ENCODE data around the gene GPATCH2.
A peak's percentile ranks its signal among the peaks of the same experiment; 100 is the strongest.
"Not testable (repeated sequence)": the region's sequence is repeated elsewhere in the genome, so short reads cannot be mapped to it uniquely, and the experiment has no call there.

The GPATCH2 gene

GRCh38 chr1:217525773-217526490, 105.0 kb downstream of the GPATCH2 start:
- DNase-seq (ENCODE audit: low read depth in 2 of 2), result no peak

- DNase-seq (ENCODE audit: low read depth in 2 of 2), result no peak
These were observed 105.9 kb downstream of the GPATCH2 start for GRCh38 chr1:217524787-217525520.

- not testable (repeated sequence) for DNase-seq (ENCODE audit: low read depth in 2 of 2)
These were observed 107.0 kb downstream of the GPATCH2 start for GRCh38 chr1:217523921-217524320.

GRCh38 chr1:217522277-217522676, 108.6 kb downstream of the GPATCH2 start:
- no peak for DNase-seq (ENCODE audit: low read depth in 2 of 2)

GRCh38 chr1:217521317-217521716, 109.6 kb downstream of the GPATCH2 start:
- no peak for DNase-seq (ENCODE audit: low read depth in 2 of 2)

GRCh38 chr1:217506878-217507277, 124.0 kb downstream of the GPATCH2 start:
- no peak for DNase-seq (ENCODE audit: low read depth in 2 of 2)

GRCh38 chr1:217498209-217498608, 132.7 kb downstream of the GPATCH2 start:
- DNase-seq (ENCODE audit: low read depth in 2 of 2), result no peak

GRCh38 chr1:217495249-217495648, 135.6 kb downstream of the GPATCH2 start:
- no peak for DNase-seq (ENCODE audit: low read depth in 2 of 2)

- DNase-seq (ENCODE audit: low read depth in 2 of 2), result no peak
These were observed 136.1 kb downstream of the GPATCH2 start for GRCh38 chr1:217494767-217495166.

GRCh38 chr1:217493290-217493689, 137.6 kb downstream of the GPATCH2 start:
- no peak for DNase-seq (ENCODE audit: low read depth in 2 of 2)

- no peak for DNase-seq (ENCODE audit: low read depth in 2 of 2)
These were observed 146.0 kb downstream of the GPATCH2 start for GRCh38 chr1:217484871-217485270.

- peak in 1 of 2 donors; percentile 3 for DNase-seq (ENCODE audit: low read depth in 2 of 2)
These were observed 148.4 kb downstream of the GPATCH2 start for GRCh38 chr1:217482356-217483102.

- no peak for DNase-seq (ENCODE audit: low read depth in 2 of 2)
These were observed 152.4 kb downstream of the GPATCH2 start for GRCh38 chr1:217478450-217478849.

- no peak for DNase-seq (ENCODE audit: low read depth in 2 of 2)
These were observed 158.0 kb downstream of the GPATCH2 start for GRCh38 chr1:217472915-217473314.

- DNase-seq (ENCODE audit: low read depth in 2 of 2), result no peak
These were observed 159.5 kb downstream of the GPATCH2 start for GRCh38 chr1:217471403-217471802.

GRCh38 chr1:217469983-217470382, 160.9 kb downstream of the GPATCH2 start:
- no peak for DNase-seq (ENCODE audit: low read depth in 2 of 2)

GRCh38 chr1:217465102-217465501, 165.8 kb downstream of the GPATCH2 start:
- no peak for DNase-seq (ENCODE audit: low read depth in 2 of 2)

GRCh38 chr1:217462666-217463065, 168.2 kb downstream of the GPATCH2 start:
- DNase-seq (ENCODE audit: low read depth in 2 of 2), result no peak

GRCh38 chr1:217462159-217462558, 168.7 kb downstream of the GPATCH2 start:
- DNase-seq (ENCODE audit: low read depth in 2 of 2), result no peak

- no peak for DNase-seq (ENCODE audit: low read depth in 2 of 2)
These were observed 173.9 kb downstream of the GPATCH2 start for GRCh38 chr1:217457016-217457415.

GRCh38 chr1:217456261-217456660, 174.6 kb downstream of the GPATCH2 start:
- no peak for DNase-seq (ENCODE audit: low read depth in 2 of 2)

GRCh38 chr1:217453816-217454215, 177.1 kb downstream of the GPATCH2 start:
- no peak for DNase-seq (ENCODE audit: low read depth in 2 of 2)

GRCh38 chr1:217449370-217449769, 181.5 kb downstream of the GPATCH2 start:
- DNase-seq (ENCODE audit: low read depth in 2 of 2), result no peak

All from activated CD8-positive, alpha-beta memory T cell treated with anti-CD3 and anti-CD28 coated beads for 4 hours (primary cell).